Activated T-helper 1 cell treated with anti-CD3 and anti-CD28 coated beads, Interleukin-12 subunit alpha, Interleukin-12 subunit beta, Interleukin-2, Interleukin-4 antibody, amounts not matched to agents 30 ng/mL and 10 ng/mL and 1 ng/mL, durations not matched to agents 14 hours and 24 hours and 36 hours (primary cell): ENCODE measurements around the gene PACS1. TPM values are rescaled to one million over a fixed set of nuclear protein-coding genes. Genes with fewer than 3 reads are reported as not detected.
A peak's percentile ranks its signal among the peaks of the same experiment; 100 is the strongest.
"Not testable (repeated sequence)": the region's sequence is repeated elsewhere in the genome, so short reads cannot be mapped to it uniquely, and the experiment has no call there.

Source experiments
- DNase-seq: peaks from one replicate; pipeline ENCODE4 v3.0.0; 2021; ENCODE audit warnings: low spot score
- H3K27ac Mint-ChIP-seq: one replicate; pipeline ENCODE4 v1.8.0; 2021; ENCODE audit warnings: mild to moderate bottlenecking, mixed read lengths
- H3K27me3 Mint-ChIP-seq: one replicate; pipeline ENCODE4 v1.8.0; 2022; ENCODE audit warnings: mild to moderate bottlenecking, moderate library complexity, mixed read lengths; ENCODE audit not compliant: insufficient read depth
- H3K36me3 Mint-ChIP-seq: one replicate; pipeline ENCODE4 v1.8.0; 2021; ENCODE audit warnings: low read depth, mixed read lengths
- H3K4me1 Mint-ChIP-seq: one replicate; pipeline ENCODE4 v1.8.0; 2021; ENCODE audit warnings: low read depth, mixed read lengths
- H3K4me3 Mint-ChIP-seq: one replicate; pipeline ENCODE4 v1.8.0; 2021; ENCODE audit warnings: mild to moderate bottlenecking, moderate library complexity, mixed read lengths
- H3K9me3 Mint-ChIP-seq: one replicate; pipeline ENCODE4 v1.8.0; 2021; ENCODE audit warnings: mixed read lengths
- intact Hi-C: fragments of 100-400 bp; cut with micrococcal nuclease; formaldehyde crosslinking; loops from one replicate; pipeline ENCODE4 v1.15.1; 2024
- total RNA-seq: library from RNA; stranded (reverse); gene quantifications from 2 replicates; pipeline ENCODE4 v1.2.3, GENCODE V29; 2022

The PACS1 gene
- total RNA-seq, 1 donor from 2014 or later, result 89.5 TPM

DNA sequence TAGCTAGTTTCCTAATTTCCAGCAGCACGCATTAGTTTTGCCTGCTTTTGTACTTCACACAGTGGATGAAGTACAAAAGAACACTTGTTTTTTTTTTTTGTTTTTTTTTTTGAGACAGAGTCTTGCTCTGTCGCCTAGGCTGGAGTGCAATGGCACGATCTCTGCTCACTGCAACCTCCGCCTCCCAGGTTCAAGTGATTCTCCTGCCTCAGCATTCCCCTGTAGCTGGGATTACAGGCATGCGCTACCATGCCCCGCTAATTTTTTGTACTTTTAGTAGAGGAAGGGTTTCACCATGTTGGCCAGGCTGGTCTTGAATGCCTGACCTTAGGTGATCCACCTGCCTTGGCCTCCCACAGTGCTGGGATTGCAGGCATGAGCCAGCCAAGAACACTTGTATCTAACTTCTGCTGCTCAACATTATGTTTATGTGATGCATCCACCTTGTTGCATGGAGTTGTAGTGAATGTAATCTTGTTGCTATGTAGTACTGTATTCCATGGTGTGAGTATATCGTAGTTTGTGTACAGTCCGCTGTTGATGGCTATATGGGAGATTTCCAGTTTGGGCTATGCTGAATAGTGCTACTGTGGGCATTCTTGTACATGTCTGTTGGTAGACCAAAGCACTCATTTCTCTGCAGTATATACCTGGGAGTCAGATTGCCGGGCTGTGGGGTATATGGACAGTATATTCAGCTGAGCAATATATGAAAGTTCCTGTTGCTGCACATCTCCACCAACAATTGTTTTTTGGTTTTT, 17.3 kb downstream of the PACS1 start:
- H3K36me3 Mint-ChIP-seq, result peaks cover 7% of the 10 kb centered on the region
- no peak overlapping the region for H3K27ac Mint-ChIP-seq

DNA sequence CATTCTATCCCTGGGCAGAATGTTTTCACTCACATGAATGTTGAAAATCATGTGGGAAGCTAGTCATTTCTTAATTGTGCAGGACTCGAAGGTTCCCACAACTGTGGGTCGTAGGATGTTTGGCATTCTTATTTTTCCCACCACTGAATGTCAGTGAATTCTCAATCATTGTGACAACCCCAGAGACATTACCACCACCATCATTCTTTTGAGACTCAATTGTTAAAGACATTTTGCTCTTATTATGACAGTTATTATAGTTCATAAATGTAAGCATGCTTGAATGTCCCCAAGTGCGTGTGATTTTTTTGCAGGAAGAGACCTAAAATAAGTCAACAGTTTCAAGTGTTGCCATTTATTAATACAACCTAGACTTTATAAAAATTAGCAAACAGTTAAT, 19.0 kb downstream of the PACS1 start:
- peaks cover 15% of the 10 kb centered on the region for H3K4me1 Mint-ChIP-seq
- peaks cover 9% of the 10 kb centered on the region for H3K36me3 Mint-ChIP-seq
- no peaks in the 10 kb centered on the region for H3K27me3 Mint-ChIP-seq
- DNase-seq, result no peak
- no peak overlapping the region for H3K4me3 Mint-ChIP-seq
- intact Hi-C loops, result no loop called here
- no peaks in the 10 kb centered on the region for H3K9me3 Mint-ChIP-seq
- H3K27ac Mint-ChIP-seq, result no peak overlapping the region

More for the DNA sequence above, 17.3 kb downstream of the PACS1 start:
- no peak overlapping the region for H3K4me3 Mint-ChIP-seq
- H3K4me1 Mint-ChIP-seq, result peaks cover 28% of the 10 kb centered on the region
- no peak for DNase-seq
- intact Hi-C loops, result no loop called here
- no peaks in the 10 kb centered on the region for H3K9me3 Mint-ChIP-seq
- H3K27me3 Mint-ChIP-seq, result no peaks in the 10 kb centered on the region

DNA sequence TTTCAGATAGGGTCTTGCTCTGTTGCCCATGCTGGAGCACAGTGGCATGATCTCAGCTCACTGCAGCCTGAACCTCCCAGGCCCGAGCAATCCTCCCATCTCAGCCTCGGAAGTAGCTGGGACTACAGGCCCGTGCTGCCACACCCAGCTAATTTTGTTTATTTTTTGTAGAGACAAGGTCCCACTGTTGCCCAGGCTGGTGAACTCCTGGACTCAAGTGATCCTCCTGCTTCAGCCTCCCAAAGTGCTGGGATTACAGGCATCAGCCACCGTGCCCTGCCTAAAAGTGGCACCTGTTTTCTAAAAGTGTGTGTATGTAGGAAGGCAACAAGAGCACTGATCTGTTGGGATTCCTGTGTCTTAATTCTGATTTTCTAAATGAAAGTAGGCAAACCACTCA, 20.2 kb downstream of the PACS1 start:
- Mint-ChIP-seq H3K4me1 (peaks cover 9% of the 10 kb centered on the region), H3K9me3 (no peaks in the 10 kb centered on the region), H3K4me3 (no peak overlapping the region), H3K36me3 (peaks cover 9% of the 10 kb centered on the region), H3K27me3 (no peaks in the 10 kb centered on the region), H3K27ac (no peak overlapping the region)
- DNase-seq, result no peak
- intact Hi-C loops, result no loop called here

DNA sequence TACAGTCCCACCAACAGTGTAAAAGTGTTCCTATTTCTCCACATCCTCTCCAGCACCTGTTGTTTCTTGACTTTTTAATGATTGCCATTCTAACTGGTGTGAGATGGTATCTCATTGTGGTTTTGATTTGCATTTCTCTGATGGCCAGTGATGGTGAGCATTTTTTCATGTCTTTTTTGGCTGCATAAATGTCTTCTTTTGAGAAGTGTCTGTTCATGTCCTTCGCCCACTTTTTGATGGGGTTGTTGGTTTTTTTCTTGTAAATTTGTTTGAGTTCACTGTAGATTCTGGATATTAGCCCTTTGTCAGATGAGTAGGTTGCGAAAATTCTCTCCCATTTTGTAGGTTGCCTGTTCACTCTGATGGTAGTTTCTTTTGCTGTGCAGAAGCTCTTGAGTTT, 22.1 kb downstream of the PACS1 start:
- H3K9me3 Mint-ChIP-seq, DNase-seq: not testable (repeated sequence)

DNA sequence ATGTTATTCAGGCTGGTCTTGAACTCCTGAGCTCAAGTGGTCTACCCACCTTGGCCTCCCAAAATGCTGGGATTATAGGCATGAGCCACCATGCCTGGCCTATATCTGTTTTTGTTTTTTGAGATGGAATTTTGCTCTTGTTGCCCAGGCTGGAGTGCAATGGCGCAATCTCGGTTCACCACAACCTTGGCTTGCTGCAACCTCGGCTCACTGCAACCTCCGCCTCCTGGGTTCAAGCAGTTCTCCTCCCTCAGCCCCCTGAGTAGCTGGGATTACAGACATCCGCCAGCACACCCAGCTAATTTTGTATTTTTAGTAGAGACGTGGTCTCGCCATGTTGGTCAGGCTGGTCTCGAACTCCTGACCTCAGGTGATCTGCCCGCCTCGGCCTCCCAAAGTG, 29.7 kb downstream of the PACS1 start:
- DNase-seq, H3K4me3 Mint-ChIP-seq, H3K27me3 Mint-ChIP-seq, H3K27ac Mint-ChIP-seq, H3K9me3 Mint-ChIP-seq: not testable (repeated sequence)
- intact Hi-C loops, result loop anchor here (1.0 to 2.0 kb wide), 4 partner anchors 14 to 29 kb away; partner anchors contain the start of gene PACS1
- Mint-ChIP-seq H3K36me3 (peaks cover 21% of the 10 kb centered on the region), H3K4me1 (peaks cover 45% of the 10 kb centered on the region)

More for the DNA sequence above, 22.1 kb downstream of the PACS1 start:
- H3K4me1 Mint-ChIP-seq, result peaks cover 15% of the 10 kb centered on the region
- H3K36me3 Mint-ChIP-seq, H3K27ac Mint-ChIP-seq, H3K27me3 Mint-ChIP-seq, intact Hi-C loops, H3K4me3 Mint-ChIP-seq: not testable (repeated sequence)

DNA sequence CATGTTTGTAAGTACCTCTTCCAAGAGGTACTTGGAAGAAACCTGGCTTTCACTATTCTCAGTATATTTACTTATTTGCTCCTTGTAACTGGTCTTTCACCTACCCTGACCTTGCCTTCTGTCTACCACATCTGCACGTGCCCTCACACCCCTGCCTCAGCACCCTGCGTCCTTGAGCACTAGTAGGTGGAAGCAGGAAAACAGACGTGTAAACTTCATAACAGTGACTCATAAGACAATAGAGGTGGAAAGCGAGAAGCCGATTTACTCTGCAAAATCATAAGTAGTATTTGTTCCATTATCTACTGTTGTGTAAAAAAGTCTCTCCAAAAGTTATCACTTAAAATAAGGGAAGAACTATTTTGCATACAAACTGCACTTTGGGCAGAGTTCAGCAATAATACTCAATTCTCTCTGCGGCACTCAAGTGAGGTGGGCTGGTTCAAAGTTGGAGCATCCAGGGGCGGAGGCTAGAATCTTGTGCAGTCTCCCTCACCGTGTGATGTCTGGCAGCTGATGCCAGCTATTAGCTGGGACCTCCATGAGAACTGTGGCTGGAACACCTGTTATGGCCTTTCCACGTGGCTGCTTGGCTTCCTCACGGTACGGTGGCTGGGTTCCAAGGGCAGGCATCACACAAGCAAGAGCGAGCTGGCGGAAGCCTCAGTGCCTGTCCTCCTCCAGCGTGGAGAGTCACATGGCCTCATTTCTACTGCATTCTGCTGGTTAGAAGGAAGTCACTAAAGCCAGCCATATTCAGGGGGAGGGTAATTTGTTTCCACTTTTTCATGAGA, 30.4 kb downstream of the PACS1 start:
- peak; percentile 63 for DNase-seq
- Mint-ChIP-seq H3K9me3 (peaks cover 4% of the 10 kb centered on the region), H3K36me3 (peaks cover 21% of the 10 kb centered on the region), H3K4me3 (peak overlapping the region; percentile 83), H3K27ac (peak overlapping the region; percentile 86), H3K27me3 (no peaks in the 10 kb centered on the region), H3K4me1 (peaks cover 53% of the 10 kb centered on the region)
- intact Hi-C loops, result loop anchor here (1.0 to 2.0 kb wide), 4 partner anchors 13 to 30 kb away; partner anchors contain the start of gene PACS1

DNA sequence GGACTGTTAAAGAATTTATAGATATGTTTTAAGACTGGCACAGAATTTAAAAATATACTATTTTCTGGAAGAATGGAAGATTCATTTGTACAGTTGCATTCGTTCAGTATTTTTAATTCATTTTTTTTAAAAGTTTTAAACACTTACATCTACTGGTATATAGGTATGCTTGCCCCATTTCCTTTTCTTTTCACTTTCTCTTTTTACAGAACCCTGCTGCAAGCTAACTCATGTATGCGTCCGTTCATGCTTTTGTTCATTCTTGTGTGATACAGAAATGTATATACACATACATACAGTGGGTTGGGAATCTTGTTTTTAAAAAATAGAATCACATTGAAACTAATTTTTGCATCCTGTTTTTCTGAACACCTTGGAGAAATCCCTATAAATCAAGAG, 31.0 kb downstream of the PACS1 start:
- H3K4me3 Mint-ChIP-seq, result peak overlapping the region; percentile 83
- peak overlapping the region; percentile 86 for H3K27ac Mint-ChIP-seq
- peaks cover 4% of the 10 kb centered on the region for H3K9me3 Mint-ChIP-seq
- H3K36me3 Mint-ChIP-seq, result peaks cover 27% of the 10 kb centered on the region
- no peaks in the 10 kb centered on the region for H3K27me3 Mint-ChIP-seq
- intact Hi-C loops, result loop anchor here (2.0 kb wide), 3 partner anchors 20 to 30 kb away; partner anchors contain the start of gene PACS1
- DNase-seq, result no peak
- H3K4me1 Mint-ChIP-seq, result peaks cover 59% of the 10 kb centered on the region

DNA sequence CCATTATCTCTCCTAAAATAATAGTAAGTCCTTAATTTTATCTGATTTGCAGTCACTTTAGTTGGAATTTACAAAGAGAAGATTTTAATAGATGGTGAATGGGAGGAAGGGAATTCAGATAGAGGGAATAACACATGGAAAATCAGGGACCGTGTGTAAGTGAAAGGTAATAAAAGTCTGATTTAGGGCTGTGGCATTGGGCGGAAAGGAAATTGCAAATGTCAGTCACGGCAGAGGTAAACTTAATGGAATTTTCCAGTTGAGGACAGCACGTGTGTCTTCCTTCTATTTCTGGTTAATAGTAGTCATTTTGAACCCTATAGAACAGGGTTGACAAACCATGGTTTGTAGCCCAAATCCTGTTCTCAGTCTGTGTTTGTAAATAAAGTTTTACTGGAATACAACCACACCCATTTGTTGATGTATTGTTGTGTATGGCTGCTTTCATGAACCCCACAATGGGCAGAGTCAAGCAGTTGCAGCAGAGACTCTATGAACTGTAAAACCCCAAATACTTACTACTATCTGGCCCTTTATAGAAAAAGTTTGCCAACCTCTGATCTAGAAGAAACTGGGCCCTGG, 34.1 kb downstream of the PACS1 start:
- Mint-ChIP-seq H3K27me3 (no peaks in the 10 kb centered on the region), H3K4me1 (peaks cover 78% of the 10 kb centered on the region), H3K9me3 (peaks cover 10% of the 10 kb centered on the region), H3K4me3 (no peak overlapping the region), H3K36me3 (peaks cover 34% of the 10 kb centered on the region), H3K27ac (peak overlapping the region; percentile 4)
- DNase-seq, result no peak
- intact Hi-C loops, result no loop called here

DNA sequence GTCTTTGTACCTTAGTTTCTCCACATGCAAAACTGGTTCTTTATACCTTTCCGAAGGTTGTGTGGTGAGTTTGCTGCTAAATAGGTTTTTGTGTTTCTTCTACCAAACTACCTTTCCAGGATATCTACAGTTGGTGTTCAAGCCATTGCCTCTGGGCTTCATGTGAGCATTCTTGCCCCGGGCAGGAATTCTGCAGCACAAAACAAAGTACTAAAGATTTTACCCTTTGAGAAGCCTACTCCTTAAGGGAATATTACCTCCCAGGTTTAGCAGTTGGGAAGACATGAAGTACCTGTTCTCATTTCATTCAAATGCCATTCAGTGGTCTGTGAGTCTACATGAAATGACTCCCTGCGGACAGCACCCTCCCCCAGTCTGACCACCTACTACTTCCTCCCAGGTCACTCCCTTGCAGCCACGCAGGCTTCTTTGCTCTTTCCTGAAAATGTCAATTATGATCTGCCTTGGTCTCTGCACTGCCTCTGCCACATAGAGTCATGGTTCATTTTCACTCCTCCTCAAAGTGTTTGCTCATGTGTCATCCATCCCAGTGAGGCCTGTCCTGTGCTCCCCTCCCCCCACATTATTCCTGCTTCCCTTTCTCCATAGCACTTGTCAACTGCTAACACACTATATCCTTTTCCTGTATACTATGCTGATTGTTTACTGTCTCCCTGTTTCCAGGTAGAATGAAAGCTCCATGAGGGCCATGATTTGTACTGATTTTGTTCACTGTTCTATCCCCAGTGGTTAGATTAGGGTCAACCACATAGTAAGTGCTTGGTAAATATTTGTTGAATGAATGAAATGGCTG, 36.9 kb downstream of the PACS1 start:
- Mint-ChIP-seq H3K4me1 (peaks cover 74% of the 10 kb centered on the region), H3K36me3 (peaks cover 21% of the 10 kb centered on the region), H3K9me3 (peaks cover 10% of the 10 kb centered on the region), H3K27ac (peak overlapping the region; percentile 74), H3K4me3 (peak overlapping the region; percentile 47), H3K27me3 (no peaks in the 10 kb centered on the region)
- no peak for DNase-seq
- intact Hi-C loops, result no loop called here

DNA sequence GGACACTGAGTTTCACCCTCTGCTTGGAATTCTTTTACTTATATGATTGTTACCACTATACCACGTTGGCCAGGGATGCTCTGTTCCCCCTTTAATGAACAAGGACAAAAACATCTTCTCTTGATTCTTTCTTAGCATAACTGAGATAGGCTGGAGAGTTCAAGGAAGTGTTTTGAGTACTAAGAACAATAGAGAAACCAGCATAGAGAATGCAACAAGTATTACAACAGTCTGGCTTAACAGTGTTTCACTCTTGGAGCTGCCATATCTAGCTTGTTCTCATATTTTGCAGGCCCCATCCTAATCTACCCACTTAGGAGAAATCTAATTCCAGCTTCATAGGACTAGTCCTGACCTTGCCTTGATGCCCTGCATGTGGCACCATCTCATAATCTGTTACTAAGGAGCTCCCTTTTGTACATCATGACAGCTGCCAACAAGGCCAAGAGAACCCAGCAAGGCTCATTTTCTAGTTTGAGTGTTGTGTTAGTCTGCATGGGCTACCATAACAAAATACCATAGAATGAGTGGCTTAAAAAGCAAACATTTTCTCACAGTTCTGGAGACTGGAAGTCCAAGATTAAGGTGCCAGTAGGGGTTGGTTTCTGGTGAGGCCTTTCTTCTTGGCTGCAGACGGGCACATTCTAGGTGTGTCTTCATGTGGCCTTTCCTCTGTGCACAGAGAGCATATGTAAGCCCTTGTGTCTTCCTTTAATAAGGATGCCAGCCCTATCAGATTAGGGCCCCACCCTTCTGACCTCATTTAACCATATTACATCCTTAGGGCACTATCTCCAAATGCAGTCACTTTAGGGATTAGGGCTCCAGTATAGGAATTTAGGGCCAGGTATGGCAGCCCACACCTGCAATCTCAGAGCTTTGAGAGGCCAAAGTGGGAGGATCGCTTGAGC, 37.8 kb downstream of the PACS1 start:
- no peak for DNase-seq
- Mint-ChIP-seq H3K4me1 (peaks cover 81% of the 10 kb centered on the region), H3K36me3 (peaks cover 21% of the 10 kb centered on the region), H3K27me3 (no peaks in the 10 kb centered on the region), H3K9me3 (peaks cover 10% of the 10 kb centered on the region), H3K27ac (peak overlapping the region; percentile 74), H3K4me3 (peak overlapping the region; percentile 47)
- intact Hi-C loops, result no loop called here

DNA sequence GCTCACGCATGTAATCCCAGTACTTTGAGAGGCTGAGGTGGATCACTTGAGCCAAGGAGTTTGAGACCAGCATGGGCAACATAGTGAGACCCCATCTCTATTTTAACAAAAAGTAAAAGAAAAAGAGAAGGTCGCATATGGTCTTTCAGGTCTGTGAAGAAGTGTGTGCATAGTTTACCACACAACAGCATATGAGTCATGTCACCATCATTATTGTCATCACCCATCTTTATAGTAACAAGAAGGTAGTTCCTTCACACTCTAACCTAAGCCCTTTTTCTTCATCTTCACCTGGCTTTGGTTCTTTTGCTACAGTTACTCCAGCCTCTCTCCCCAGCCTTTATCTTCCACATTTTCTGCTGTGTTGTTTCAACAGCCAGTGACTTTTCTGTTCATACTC, 39.2 kb downstream of the PACS1 start:
- H3K4me3 Mint-ChIP-seq, result no peak overlapping the region
- no peaks in the 10 kb centered on the region for H3K27me3 Mint-ChIP-seq
- no peak for DNase-seq
- peaks cover 6% of the 10 kb centered on the region for H3K9me3 Mint-ChIP-seq
- peak overlapping the region; percentile 87 for H3K27ac Mint-ChIP-seq
- peaks cover 82% of the 10 kb centered on the region for H3K4me1 Mint-ChIP-seq
- intact Hi-C loops, result no loop called here
- peaks cover 16% of the 10 kb centered on the region for H3K36me3 Mint-ChIP-seq
